MM.1S (cell line): Measurements from ENCODE around the gene NCKAP5.

Experiments used
- CTCF ChIP-seq: fragments of 300-600 bp; sonication (generic); IDR thresholded peaks from 2 replicates; pipeline ENCODE4 v1.5.1; 2016; ENCODE audit warnings: antibody characterized with exemption, low read length, mixed read lengths
- EZH2 ChIP-seq: fragments of 300-600 bp; sonication (generic); optimal IDR thresholded peaks from 2 replicates; pipeline ENCODE3; 2017; ENCODE audit warnings: low read depth, mild to moderate bottlenecking, antibody characterized with exemption, low read length, mixed read lengths
- EZH2phosphoT487 ChIP-seq: fragments of 300-600 bp; sonication (generic); IDR thresholded peaks from 2 replicates; pipeline ENCODE4 v1.6.1; 2018; ENCODE audit warnings: antibody characterized with exemption, low read length

DNA sequence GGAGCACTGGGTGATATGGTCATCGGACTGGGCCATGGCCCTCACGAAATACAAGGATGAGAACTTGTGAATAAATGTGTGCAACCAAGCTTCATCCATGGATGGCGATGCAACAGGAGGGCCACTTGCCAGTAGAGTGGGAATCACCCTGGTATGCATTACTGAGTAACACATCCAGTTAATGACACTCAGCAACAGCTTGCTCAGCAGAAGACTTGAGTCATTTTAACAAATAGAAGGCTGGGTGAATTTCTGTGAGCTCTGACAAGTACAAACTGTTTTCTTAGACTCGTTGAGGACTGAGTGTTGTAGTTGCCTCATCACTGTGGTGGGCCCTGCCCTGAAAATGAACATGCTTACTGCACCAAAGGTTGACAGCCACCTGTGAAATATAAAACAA lies 221.6 kb downstream of the NCKAP5 start:
- no peak for TF ChIP-seq EZH2
- TF ChIP-seq CTCF: no peak
- no peak for TF ChIP-seq EZH2phosphoT487
